HCT116 (cell line): Measurements from ENCODE around the gene EXD3. TPM values are rescaled to one million over a fixed set of nuclear protein-coding genes. Genes with fewer than 3 reads are reported as not detected.

ENCODE experiments used
- ATAC-seq: fragments of 200-7000 bp; cut with Tn5 transposase; 2 replicates; pipeline ENCODE4 v1.9.1; 2020; ENCODE audit warnings: mild to moderate bottlenecking, moderate library complexity
- BruUV-seq: library from RNA; stranded (reverse); fragments of 400-500 nt; replicated peaks from 2 replicates; lab custom pipeline; 2021; lab: Mats Ljungman, UMichigan
- CTCF ChIA-PET: fragments of 300-600 bp; sonication (Branson Sonifier 250); formaldehyde crosslinking; loops from one replicate; lab custom pipeline; 2021; ENCODE audit warnings: antibody characterized with exemption; lab: Charles Lee
- POLR2A ChIA-PET: fragments of 300-600, 350-600 bp; sonication (Branson Sonifier 250); formaldehyde crosslinking; loops from one replicate; lab custom pipeline; 2021; ENCODE audit warnings: antibody characterized with exemption; lab: Charles Lee
- RAD21 ChIA-PET, 2 experiments: fragments of 300-600 bp; sonication (Branson Sonifier 250); formaldehyde crosslinking; loops; one replicate each; lab custom pipeline; 2023; ENCODE audit warnings: low total read pairs in 2 of 2; ENCODE audit not compliant: uncharacterized antibody in 2 of 2, unreplicated experiment in 2 of 2, low non-redundant PET in 1 of 2; lab: Charles Lee
- DNase-seq: peaks from one replicate; pipeline ENCODE4 v3.0.0-alpha.2; 2010; ENCODE audit warnings: low read depth, low spot score
- H2AFZ ChIP-seq: fragments of 200-600 bp; shearing (Covaris generic), sonication (generic); 2 replicates; pipeline ENCODE4 v1.6.1; 2017; ENCODE audit warnings: low read depth, mixed run types, mixed read lengths, antibody characterized with exemption, low read length; ENCODE audit not compliant: poor library complexity, severe bottlenecking
- H3K27ac ChIP-seq: 2 replicates; pipeline ENCODE4 v1.5.1; 2012; ENCODE audit warnings: low read depth, low read length
- H3K27me3 ChIP-seq: fragments of 200-600 bp; sonication (generic); 2 replicates; pipeline ENCODE4 v1.6.1; 2016; ENCODE audit warnings: mixed run types, low read length, mixed read lengths; ENCODE audit not compliant: insufficient read depth
- H3K36me3 ChIP-seq, 2 experiments: fragments of 200-500 bp in 1 of 2; fragments of 200-600 bp in 1 of 2; sonication (Bioruptor generic) in 1 of 2; sonication (generic) in 1 of 2; 2 replicates each; pipeline versions ENCODE4 v1.5.1 to v1.6.1; 2014 to 2016; ENCODE audit warnings: low read length in 2 of 2, inconsistent platforms in 1 of 2, mixed read lengths in 1 of 2, mixed run types in 1 of 2; ENCODE audit not compliant: insufficient read depth in 2 of 2, control insufficient read depth in 1 of 2
- H3K4me1 ChIP-seq, 2 experiments: fragments of 200-600 bp in 1 of 2; sonication (generic) in 1 of 2; 2 replicates each; pipeline versions ENCODE4 v1.5.1 to v1.6.1; 2012 to 2017; ENCODE audit warnings: low read length in 2 of 2, inconsistent platforms in 1 of 2, mild to moderate bottlenecking in 1 of 2, mixed read lengths in 1 of 2, mixed run types in 1 of 2, moderate library complexity in 1 of 2; ENCODE audit not compliant: insufficient read depth in 2 of 2, control insufficient read depth in 1 of 2
- H3K4me2 ChIP-seq: fragments of 200-600 bp; sonication (generic); 2 replicates; pipeline ENCODE4 v1.6.1; 2017; ENCODE audit warnings: mixed run types, low read length, mixed read lengths
- H3K4me3 ChIP-seq, 2 experiments: fragments of 200-600 bp in 1 of 2; sonication (generic) in 1 of 2; replicated peaks in 1 of 2; 2 replicates each; pipeline ENCODE4 v1.5.1; 2011 to 2016; ENCODE audit warnings: low read length in 2 of 2, control low read depth in 1 of 2, low read depth in 1 of 2, mild to moderate bottlenecking in 1 of 2, mixed read lengths in 1 of 2, mixed run types in 1 of 2
- H3K79me2 ChIP-seq: fragments of 200-600 bp; sonication (generic); 2 replicates; pipeline ENCODE4 v1.6.1; 2017; ENCODE audit warnings: mild to moderate bottlenecking, mixed run types, low read length, moderate library complexity, mixed read lengths; ENCODE audit not compliant: insufficient read depth
- H3K9ac ChIP-seq: fragments of 200-600 bp; sonication (generic); 2 replicates; pipeline ENCODE4 v1.6.1; 2016; ENCODE audit warnings: low read length, mixed read lengths
- H3K9me2 ChIP-seq: fragments of 200-600 bp; sonication (generic), shearing (Covaris generic); 2 replicates; pipeline ENCODE4 v1.6.1; 2017; ENCODE audit warnings: mixed run types, mild to moderate bottlenecking, moderate library complexity; ENCODE audit not compliant: insufficient read depth
- H3K9me3 ChIP-seq, 2 experiments: fragments of 200-500 bp in 1 of 2; fragments of 200-600 bp in 1 of 2; sonication (Bioruptor generic) in 1 of 2; sonication (generic) in 1 of 2; 2 replicates each; pipeline ENCODE4 v1.6.1; 2014 to 2017; ENCODE audit warnings: low read length in 2 of 2, mixed read lengths in 2 of 2, inconsistent platforms in 1 of 2, low read depth in 1 of 2, mild to moderate bottlenecking in 1 of 2, mixed run types in 1 of 2, moderate library complexity in 1 of 2; ENCODE audit not compliant: control insufficient read depth in 1 of 2, insufficient read depth in 1 of 2
- H4K20me1 ChIP-seq: fragments of 200-600 bp; sonication (generic), shearing (Covaris generic); 2 replicates; pipeline ENCODE4 v1.6.1; 2017; ENCODE audit warnings: mixed run types, mild to moderate bottlenecking, moderate library complexity; ENCODE audit not compliant: insufficient read depth
- CBX3 ChIP-seq: IDR thresholded peaks from 2 replicates; pipeline ENCODE4 v1.6.1; 2012; ENCODE audit warnings: low read depth
- CEBPB ChIP-seq: IDR thresholded peaks from 2 replicates; pipeline ENCODE4 v1.6.1; 2012; ENCODE audit warnings: low read depth
- EGR1 ChIP-seq: IDR thresholded peaks from 2 replicates; pipeline ENCODE4 v1.6.1; 2012; ENCODE audit warnings: low read depth
- EZH2 ChIP-seq: fragments of 200-600 bp; sonication (generic); IDR thresholded peaks from 2 replicates; pipeline ENCODE4 v1.6.1; 2017; ENCODE audit warnings: antibody characterized with exemption, mixed run types
- JUND ChIP-seq: IDR thresholded peaks from 2 replicates; pipeline ENCODE4 v1.6.1; 2012
- POLR2A ChIP-seq: IDR thresholded peaks from 2 replicates; pipeline ENCODE4 v1.7.0; 2011; ENCODE audit warnings: borderline replicate concordance; ENCODE audit not compliant: insufficient read depth, insufficient read length; ENCODE audit errors: extremely low read depth
- POLR2AphosphoS5 ChIP-seq: IDR thresholded peaks from 2 replicates; pipeline ENCODE4 v1.6.1; 2011; ENCODE audit warnings: mild to moderate bottlenecking, low read depth, low read length, moderate library complexity
- REST ChIP-seq: IDR thresholded peaks from 2 replicates; pipeline ENCODE4 v1.6.1; 2012; ENCODE audit warnings: low read depth
- SIN3A ChIP-seq: IDR thresholded peaks from 2 replicates; pipeline ENCODE4 v1.6.1; 2012; ENCODE audit warnings: low read depth
- SP1 ChIP-seq: IDR thresholded peaks from 2 replicates; pipeline ENCODE4 v1.6.1; 2012; ENCODE audit warnings: low read depth
- YY1 ChIP-seq: IDR thresholded peaks from 2 replicates; pipeline ENCODE4 v1.6.1; 2011; ENCODE audit warnings: low read length, low read depth, moderate library complexity, mild to moderate bottlenecking; ENCODE audit not compliant: insufficient replicate concordance; ENCODE audit errors: extremely low read depth
- ZBTB33 ChIP-seq: IDR thresholded peaks from 2 replicates; pipeline ENCODE4 v1.6.1; 2011; ENCODE audit warnings: mild to moderate bottlenecking, low read length, moderate library complexity; ENCODE audit not compliant: insufficient replicate concordance; ENCODE audit errors: extremely low read depth
- ZFX ChIP-seq: fragments of 450-650 bp; IDR thresholded peaks from 2 replicates; pipeline ENCODE4 v1.6.1; 2017
- ZNF274 ChIP-seq: fragments of 200-500 bp; sonication (Bioruptor generic); IDR thresholded peaks from 2 replicates; pipeline ENCODE4 v1.6.1; 2014; ENCODE audit warnings: mild to moderate bottlenecking, low read depth, low read length, inconsistent platforms
- intact Hi-C: fragments of 100-400 bp; cut with micrococcal nuclease; formaldehyde crosslinking; loops from 2 replicates; pipeline ENCODE4 v1.10.0; 2022
- total RNA-seq: library from RNA; stranded (reverse); gene quantifications from one replicate; pipeline ENCODE4 v1.2.1, GENCODE V29; 2021; ENCODE audit not compliant: unreplicated experiment

The EXD3 gene
- total RNA-seq, 1 experiment from 2014 or later, result 25.4 TPM

GRCh38 chr9:137406085-137406760, 16.7 kb downstream of the EXD3 start:
- ChIA-PET POLR2A (no interaction called here), CTCF (no interaction called here), RAD21 (interaction anchor here in 1 of 2 experiments (0.7 kb wide), 1 partner anchor 104 kb away, joined by 3 read pairs; the partner anchor contains the start of gene NRARP)
- Histone ChIP-seq H3K4me2 (peak overlapping the region; percentile 82), H3K9me3 (no peaks in the 10 kb centered on the region), H3K4me1 (peaks cover 20 to 43% of the 10 kb centered on the region in 2 experiments), H3K9me2 (no peaks in the 10 kb centered on the region), H3K36me3 (no peaks in the 10 kb centered on the region), H3K79me2 (peaks cover 5% of the 10 kb centered on the region; the same call in 1 of the 2 replicates), H3K9ac (peak overlapping the region; percentile 60; the same call in 1 of the 2 replicates), H4K20me1 (no peaks in the 10 kb centered on the region), H2AFZ (no peak overlapping the region), H3K27ac (no peak overlapping the region), H3K27me3 (no peaks in the 10 kb centered on the region), H3K4me3 (peak overlapping the region in 1 of 2 experiments; percentile 51; a peak in 3 of 4 replicates)
- TF ChIP-seq CEBPB, result no peak
- TF ChIP-seq CBX3, result no peak
- TF ChIP-seq SP1, result no peak
- TF ChIP-seq REST, result no peak
- TF ChIP-seq EZH2, result no peak
- no peak for TF ChIP-seq ZBTB33
- no peak for TF ChIP-seq ZFX
- no peak for TF ChIP-seq JUND
- TF ChIP-seq SIN3A, result no peak
- TF ChIP-seq ZNF274, result no peak
- TF ChIP-seq POLR2AphosphoS5, result no peak
- no peak for TF ChIP-seq POLR2A
- TF ChIP-seq EGR1, result no peak
- no peak for TF ChIP-seq YY1
- no TSS peak for BruUV-seq
- DNase-seq (no peak), ATAC-seq (no peak; the same call in 1 of the 2 replicates)
- intact Hi-C loops, result loop anchor here (2.0 kb wide), 2 partner anchors 105 to 119 kb away; no protein-coding TSS in a partner anchor
